GM19467 (cell line): ENCODE data around the gene PDE8B.
"Not testable (repeated sequence)": the region's sequence is repeated elsewhere in the genome, so short reads cannot be mapped to it uniquely, and the experiment has no call there.

Source experiments
- ATAC-seq: cut with Tn5 transposase; IDR thresholded peaks from one replicate; pipeline ENCODE4 v1.9.1; 2021; ENCODE audit warnings: mild to moderate bottlenecking, moderate library complexity; ENCODE audit not compliant: unreplicated experiment

The PDE8B gene

GRCh38 chr5:77355080-77355479, 144.6 kb downstream of the PDE8B start:
- no peak for ATAC-seq

- no peak for ATAC-seq
These were observed 145.3 kb downstream of the PDE8B start for GRCh38 chr5:77355751-77356150.

GRCh38 chr5:77356740-77357139, 146.3 kb downstream of the PDE8B start:
- ATAC-seq: peak; percentile 80

GRCh38 chr5:77358255-77359205, 148.1 kb downstream of the PDE8B start:
- no peak for ATAC-seq

- no peak for ATAC-seq
These were observed 148.8 kb downstream of the PDE8B start for GRCh38 chr5:77359231-77359630.

- ATAC-seq: no peak
These were observed 149.9 kb downstream of the PDE8B start for GRCh38 chr5:77360381-77360780.

GRCh38 chr5:77360973-77361372, 150.5 kb downstream of the PDE8B start:
- no peak for ATAC-seq

GRCh38 chr5:77366717-77367500, 156.4 kb downstream of the PDE8B start:
- ATAC-seq: no peak

- no peak for ATAC-seq
These were observed 157.3 kb downstream of the PDE8B start for GRCh38 chr5:77367741-77368140.

GRCh38 chr5:77368367-77368766, 157.9 kb downstream of the PDE8B start:
- ATAC-seq: no peak

GRCh38 chr5:77369566-77369965, 159.1 kb downstream of the PDE8B start:
- ATAC-seq: no peak

- no peak for ATAC-seq
These were observed 164.2 kb downstream of the PDE8B start for GRCh38 chr5:77374686-77375085.

GRCh38 chr5:77376609-77377300, 166.3 kb downstream of the PDE8B start:
- no peak for ATAC-seq

- peak; percentile 67 for ATAC-seq
These were observed 169.1 kb downstream of the PDE8B start for GRCh38 chr5:77379558-77380061.

- no peak for ATAC-seq
These were observed 170.2 kb downstream of the PDE8B start for GRCh38 chr5:77380636-77381035.

- not testable (repeated sequence) for ATAC-seq
These were observed 172.9 kb downstream of the PDE8B start for GRCh38 chr5:77383336-77383735.

GRCh38 chr5:77386340-77386739, 175.9 kb downstream of the PDE8B start:
- not testable (repeated sequence) for ATAC-seq

GRCh38 chr5:77389746-77390145, 179.3 kb downstream of the PDE8B start:
- ATAC-seq: no peak

GRCh38 chr5:77390221-77390620, 179.7 kb downstream of the PDE8B start:
- ATAC-seq: no peak

- ATAC-seq: no peak
These were observed 180.3 kb downstream of the PDE8B start for GRCh38 chr5:77390795-77391194.

- ATAC-seq: no peak
These were observed 180.8 kb downstream of the PDE8B start for GRCh38 chr5:77391240-77391765.
